ENCODE results near the gene ADAMTS17.

ADAMTS17 gene

GRCh38 chr15:100183921-100184495 is 157.8 kb downstream of the ADAMTS17 start:
- H3K4me3 ChIP-seq (ENCODE audit: low read depth in 1 of 2, low read length in 2 of 2): no peak overlapping the region
- H3K36me3 ChIP-seq (ENCODE audit: insufficient read depth, low read length): peaks cover 73% of the 10 kb centered on the region
- no peak overlapping the region for H3K4me2 ChIP-seq (ENCODE audit: insufficient read depth, low read length)
- no peaks in the 10 kb centered on the region for H3K79me2 ChIP-seq (ENCODE audit: insufficient read depth, low read length)
- H3K27ac ChIP-seq (ENCODE audit: low read length): no peak overlapping the region
- ATAC-seq (ENCODE audit: insufficient read depth, low read depth) (no peak), DNase-seq (no peak)
- H4K20me1 ChIP-seq (ENCODE audit: insufficient read depth, low read length): no peaks in the 10 kb centered on the region
- H3K4me1 ChIP-seq (ENCODE audit: insufficient read depth, low read length): no peaks in the 10 kb centered on the region
- H2AFZ ChIP-seq (ENCODE audit: low read depth, low read length): no peak overlapping the region
- TF ChIP-seq EZH2 (IDR thresholded peaks at IDR 0.05; ENCODE audit: borderline replicate concordance, low read depth, low read length, severe bottlenecking) (no peak), CTCF (IDR thresholded peaks at IDR 0.05; ENCODE audit: borderline replicate concordance, extremely low read depth, low read length, poor library complexity, severe bottlenecking) (no peak)
- H3K27me3 ChIP-seq (ENCODE audit: insufficient read depth, low read length, poor library complexity): no peaks in the 10 kb centered on the region
- H3K9ac ChIP-seq (ENCODE audit: low read depth, low read length): no peak overlapping the region
- peaks cover 6% of the 10 kb centered on the region for H3K9me3 ChIP-seq (ENCODE audit: insufficient read depth, low read length, severe bottlenecking)

- no peak overlapping the region for H3K4me2 ChIP-seq (ENCODE audit: insufficient read depth, low read length)
- ATAC-seq (ENCODE audit: insufficient read depth, low read depth) (no peak), DNase-seq (no peak)
- no peaks in the 10 kb centered on the region for H3K4me1 ChIP-seq (ENCODE audit: insufficient read depth, low read length)
- peaks cover 52% of the 10 kb centered on the region for H3K36me3 ChIP-seq (ENCODE audit: insufficient read depth, low read length)
- H3K79me2 ChIP-seq (ENCODE audit: insufficient read depth, low read length): no peaks in the 10 kb centered on the region; the same call in 1 of the 2 replicates
- no peak overlapping the region for H3K9ac ChIP-seq (ENCODE audit: low read depth, low read length)
- H3K9me3 ChIP-seq (ENCODE audit: insufficient read depth, low read length, severe bottlenecking): peaks cover 17% of the 10 kb centered on the region
- TF ChIP-seq EZH2 (IDR thresholded peaks at IDR 0.05; ENCODE audit: borderline replicate concordance, low read depth, low read length, severe bottlenecking): no peak
- no peak for TF ChIP-seq CTCF (IDR thresholded peaks at IDR 0.05; ENCODE audit: borderline replicate concordance, extremely low read depth, low read length, poor library complexity, severe bottlenecking)
- H4K20me1 ChIP-seq (ENCODE audit: insufficient read depth, low read length): no peaks in the 10 kb centered on the region
- no peak overlapping the region for H2AFZ ChIP-seq (ENCODE audit: low read depth, low read length)
- H3K4me3 ChIP-seq (ENCODE audit: low read depth in 1 of 2, low read length in 2 of 2): no peak overlapping the region
- H3K27me3 ChIP-seq (ENCODE audit: insufficient read depth, low read length, poor library complexity): no peaks in the 10 kb centered on the region
- H3K27ac ChIP-seq (ENCODE audit: low read length): no peak overlapping the region
Observed at GRCh38 chr15:100180921-100181320, 160.9 kb downstream of the ADAMTS17 start.

- no peaks in the 10 kb centered on the region for H4K20me1 ChIP-seq (ENCODE audit: insufficient read depth, low read length)
- no peaks in the 10 kb centered on the region for H3K27me3 ChIP-seq (ENCODE audit: insufficient read depth, low read length, poor library complexity)
Observed at GRCh38 chr15:100175406-100176114, 166.2 kb downstream of the ADAMTS17 start.

More at GRCh38 chr15:100175406-100176114, 166.2 kb downstream of the ADAMTS17 start:
- ATAC-seq (ENCODE audit: insufficient read depth, low read depth): no peak
- Histone ChIP-seq H3K36me3 (ENCODE audit: insufficient read depth, low read length) (peaks cover 50% of the 10 kb centered on the region), H3K4me3 (ENCODE audit: low read depth in 1 of 2, low read length in 2 of 2) (no peak overlapping the region), H3K27ac (ENCODE audit: low read length) (no peak overlapping the region), H3K4me2 (ENCODE audit: insufficient read depth, low read length) (no peak overlapping the region), H3K9ac (ENCODE audit: low read depth, low read length) (no peak overlapping the region), H3K9me3 (ENCODE audit: insufficient read depth, low read length, severe bottlenecking) (peaks cover 49% of the 10 kb centered on the region), H2AFZ (ENCODE audit: low read depth, low read length) (no peak overlapping the region), H3K79me2 (ENCODE audit: insufficient read depth, low read length) (no peaks in the 10 kb centered on the region; the same call in 1 of the 2 replicates), H3K4me1 (ENCODE audit: insufficient read depth, low read length) (no peaks in the 10 kb centered on the region)
- DNase-seq: no peak
- TF ChIP-seq CTCF (IDR thresholded peaks at IDR 0.05; ENCODE audit: borderline replicate concordance, extremely low read depth, low read length, poor library complexity, severe bottlenecking) (no peak), EZH2 (IDR thresholded peaks at IDR 0.05; ENCODE audit: borderline replicate concordance, low read depth, low read length, severe bottlenecking) (no peak)
